Measurements from ENCODE around the gene DCTN2. TPM values are rescaled to one million over a fixed set of nuclear protein-coding genes. Genes with fewer than 3 reads are reported as not detected.

DCTN2 gene
- total RNA-seq, 4 donors from 2014 or later, result 92.9 to 138 (median 130) TPM

DNA sequence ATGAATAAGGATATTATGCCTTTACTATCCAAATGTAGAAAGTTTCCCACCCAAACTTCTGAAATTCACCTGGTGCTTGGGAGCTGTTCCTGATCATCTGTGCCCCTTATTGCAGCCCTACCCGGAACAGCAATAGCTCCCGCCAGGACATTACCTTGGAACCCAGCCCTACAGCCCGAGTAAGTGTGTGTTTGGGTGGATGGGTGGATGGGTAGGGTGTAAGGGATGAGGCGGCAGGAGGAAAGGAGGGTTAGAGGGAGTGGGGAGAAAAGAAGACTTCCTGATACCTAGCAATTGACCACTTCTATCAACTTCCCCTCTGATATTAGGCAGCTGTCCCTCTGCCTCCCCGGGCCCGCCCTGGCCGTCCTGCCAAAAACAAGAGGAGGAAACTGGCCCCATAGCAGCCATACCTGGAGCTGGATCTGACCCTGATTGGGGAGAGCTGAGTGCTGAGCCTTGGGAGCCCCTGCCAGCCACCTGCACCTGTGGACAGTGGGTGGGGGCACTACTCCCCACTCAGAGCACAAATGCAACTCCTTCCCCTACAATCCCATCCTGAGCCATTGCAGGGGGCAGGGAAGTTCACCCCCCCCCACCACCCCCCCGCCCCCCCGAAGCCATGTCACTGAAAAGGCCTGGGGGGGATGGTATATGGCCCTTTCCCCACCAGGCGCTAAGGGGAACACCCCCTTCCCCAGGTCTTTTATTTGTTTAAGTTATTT lies 18.0 kb downstream of the DCTN2 start:
- TF ChIP-seq EP300 (IDR thresholded peaks at IDR 0.05), result no peak
- TF ChIP-seq POLR2A (IDR thresholded peaks at IDR 0.05), result no peak
- TF ChIP-seq, protein P1, sequence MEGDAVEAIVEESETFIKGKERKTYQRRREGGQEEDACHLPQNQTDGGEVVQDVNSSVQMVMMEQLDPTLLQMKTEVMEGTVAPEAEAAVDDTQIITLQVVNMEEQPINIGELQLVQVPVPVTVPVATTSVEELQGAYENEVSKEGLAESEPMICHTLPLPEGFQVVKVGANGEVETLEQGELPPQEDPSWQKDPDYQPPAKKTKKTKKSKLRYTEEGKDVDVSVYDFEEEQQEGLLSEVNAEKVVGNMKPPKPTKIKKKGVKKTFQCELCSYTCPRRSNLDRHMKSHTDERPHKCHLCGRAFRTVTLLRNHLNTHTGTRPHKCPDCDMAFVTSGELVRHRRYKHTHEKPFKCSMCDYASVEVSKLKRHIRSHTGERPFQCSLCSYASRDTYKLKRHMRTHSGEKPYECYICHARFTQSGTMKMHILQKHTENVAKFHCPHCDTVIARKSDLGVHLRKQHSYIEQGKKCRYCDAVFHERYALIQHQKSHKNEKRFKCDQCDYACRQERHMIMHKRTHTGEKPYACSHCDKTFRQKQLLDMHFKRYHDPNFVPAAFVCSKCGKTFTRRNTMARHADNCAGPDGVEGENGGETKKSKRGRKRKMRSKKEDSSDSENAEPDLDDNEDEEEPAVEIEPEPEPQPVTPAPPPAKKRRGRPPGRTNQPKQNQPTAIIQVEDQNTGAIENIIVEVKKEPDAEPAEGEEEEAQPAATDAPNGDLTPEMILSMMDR (IDR thresholded peaks at IDR 0.05), result no peak
- Histone ChIP-seq H3K36me3 (peaks cover 4 to 98% (median 28%) of the 10 kb centered on the region in 3 donors), H3K27ac (no peak overlapping the region), H3K4me3 (no peak overlapping the region), H3K9me3 (no peaks in the 10 kb centered on the region), H3K27me3 (no peaks in the 10 kb centered on the region), H3K4me1 (peaks cover 0 to 30% (median 18%) of the 10 kb centered on the region in 4 donors)
- 71 to 75% methylated on average over 10 of the region's 10 CpGs for WGBS, 2 donors
- DNase-seq (ENCODE audit: low spot score in 2 of 2), result no peak

- H3K27ac ChIP-seq, result no peak overlapping the region
- TF ChIP-seq POLR2A (IDR thresholded peaks at IDR 0.05), result no peak
- TF ChIP-seq, protein P1 (IDR thresholded peaks at IDR 0.05), result no peak
- TF ChIP-seq EP300 (IDR thresholded peaks at IDR 0.05), result no peak
- no peaks in the 10 kb centered on the region for H3K9me3 ChIP-seq
- peaks cover 0 to 38% (median 25%) of the 10 kb centered on the region in 4 donors for H3K4me1 ChIP-seq
- no peak for DNase-seq (ENCODE audit: low spot score in 2 of 2)
- H3K27me3 ChIP-seq, result no peaks in the 10 kb centered on the region
- 69 to 83% methylated on average over 11 to 12 of the region's 12 CpGs for WGBS, 2 donors
- H3K4me3 ChIP-seq, result no peak overlapping the region
- H3K36me3 ChIP-seq, result peaks cover 0 to 91% (median 22%) of the 10 kb centered on the region in 3 donors
Observed at GRCh38 chr12:57528176-57528575, 18.8 kb downstream of the DCTN2 start.

- no peak for TF ChIP-seq EP300 (IDR thresholded peaks at IDR 0.05)
- TF ChIP-seq POLR2A (IDR thresholded peaks at IDR 0.05), result no peak
- TF ChIP-seq, protein P1 (IDR thresholded peaks at IDR 0.05), result no peak
- peaks cover 0 to 41% (median 26%) of the 10 kb centered on the region in 4 donors for H3K4me1 ChIP-seq
- H3K36me3 ChIP-seq, result peaks cover 0 to 81% (median 16%) of the 10 kb centered on the region in 3 donors
- H3K27me3 ChIP-seq, result no peaks in the 10 kb centered on the region
- no peaks in the 10 kb centered on the region for H3K9me3 ChIP-seq
- H3K4me3 ChIP-seq, result no peak overlapping the region
- WGBS, 2 donors, result 79 to 84% methylated on average over 5 of the region's 5 CpGs
- no peak overlapping the region for H3K27ac ChIP-seq
- DNase-seq (ENCODE audit: low spot score in 2 of 2), result no peak
Observed at GRCh38 chr12:57527184-57527583, 19.8 kb downstream of the DCTN2 start.

DNA sequence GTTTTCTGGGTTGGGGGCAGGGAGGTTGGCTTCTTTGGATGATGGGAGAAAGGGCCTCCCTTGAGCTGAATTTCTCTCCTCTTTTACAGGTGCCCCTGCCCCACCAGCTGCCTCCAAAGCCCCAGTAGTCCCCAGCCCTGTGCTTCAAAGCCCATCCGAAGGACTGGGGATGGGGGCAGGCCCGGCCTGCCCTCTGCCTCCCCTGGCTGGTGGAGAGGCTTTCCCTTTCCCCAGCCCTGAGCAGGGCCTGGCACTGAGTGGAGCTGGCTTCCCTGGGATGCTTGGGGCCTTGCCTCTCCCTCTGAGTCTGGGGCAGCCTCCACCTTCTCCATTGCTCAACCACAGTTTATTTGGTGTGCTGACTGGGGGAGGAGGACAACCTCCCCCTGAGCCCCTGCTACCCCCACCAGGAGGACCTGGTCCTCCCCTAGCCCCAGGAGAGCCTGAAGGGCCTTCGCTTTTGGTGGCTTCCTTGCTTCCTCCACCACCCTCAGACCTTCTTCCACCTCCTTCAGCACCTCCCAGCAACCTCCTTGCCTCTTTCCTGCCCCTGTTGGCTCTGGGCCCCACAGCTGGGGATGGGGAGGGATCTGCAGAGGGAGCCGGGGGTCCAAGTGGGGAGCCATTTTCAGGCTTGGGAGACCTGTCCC lies 20.4 kb downstream of the DCTN2 start:
- 75 to 91% methylated on average over 4 of the region's 4 CpGs for WGBS, 2 donors
- no peaks in the 10 kb centered on the region for H3K27me3 ChIP-seq
- no peak for TF ChIP-seq POLR2A (IDR thresholded peaks at IDR 0.05)
- TF ChIP-seq, protein P1 (IDR thresholded peaks at IDR 0.05), result no peak
- TF ChIP-seq EP300 (IDR thresholded peaks at IDR 0.05), result no peak
- no peak overlapping the region for H3K4me3 ChIP-seq
- peak overlapping the region in 1 of 4 donors; percentile 35 for H3K27ac ChIP-seq
- no peaks in the 10 kb centered on the region for H3K9me3 ChIP-seq
- DNase-seq (ENCODE audit: low spot score in 2 of 2), result no peak
- H3K36me3 ChIP-seq, result peaks cover 0 to 75% (median 15%) of the 10 kb centered on the region in 3 donors
- peaks cover 0 to 47% (median 32%) of the 10 kb centered on the region in 4 donors for H3K4me1 ChIP-seq
